Right lobe of liver (tissue), 4 donors: Measurements from ENCODE around the gene CCZ1.
"Not testable (repeated sequence)": the region's sequence is repeated elsewhere in the genome, so short reads cannot be mapped to it uniquely, and the experiment has no call there.

Experiments used
- POLR2A ChIP-seq: fragments of 450-650 bp; IDR thresholded peaks from one replicate; pipeline ENCODE4 v1.6.1; 2017; ENCODE audit warnings: antibody characterized with exemption, mild to moderate bottlenecking
- TF ChIP-seq, protein P1 (sequence below), 4 donors: fragments of 200-600 bp in 3 of 4; fragments of 450-650 bp in 1 of 4; IDR thresholded peaks; one replicate each; pipeline versions ENCODE4 v1.5.1 to v1.8.0; 2016 to 2022; ENCODE audit warnings: antibody characterized with exemption in 4 of 4, mild to moderate bottlenecking in 2 of 4
- donor health status: DM: no; HTN: no; CAD: no.
- donor health status: DM: no; HTN: no; CAD: no.
- donor health status: DM: no; HTN: yes; CAD: no.

- TF ChIP-seq, protein P1, sequence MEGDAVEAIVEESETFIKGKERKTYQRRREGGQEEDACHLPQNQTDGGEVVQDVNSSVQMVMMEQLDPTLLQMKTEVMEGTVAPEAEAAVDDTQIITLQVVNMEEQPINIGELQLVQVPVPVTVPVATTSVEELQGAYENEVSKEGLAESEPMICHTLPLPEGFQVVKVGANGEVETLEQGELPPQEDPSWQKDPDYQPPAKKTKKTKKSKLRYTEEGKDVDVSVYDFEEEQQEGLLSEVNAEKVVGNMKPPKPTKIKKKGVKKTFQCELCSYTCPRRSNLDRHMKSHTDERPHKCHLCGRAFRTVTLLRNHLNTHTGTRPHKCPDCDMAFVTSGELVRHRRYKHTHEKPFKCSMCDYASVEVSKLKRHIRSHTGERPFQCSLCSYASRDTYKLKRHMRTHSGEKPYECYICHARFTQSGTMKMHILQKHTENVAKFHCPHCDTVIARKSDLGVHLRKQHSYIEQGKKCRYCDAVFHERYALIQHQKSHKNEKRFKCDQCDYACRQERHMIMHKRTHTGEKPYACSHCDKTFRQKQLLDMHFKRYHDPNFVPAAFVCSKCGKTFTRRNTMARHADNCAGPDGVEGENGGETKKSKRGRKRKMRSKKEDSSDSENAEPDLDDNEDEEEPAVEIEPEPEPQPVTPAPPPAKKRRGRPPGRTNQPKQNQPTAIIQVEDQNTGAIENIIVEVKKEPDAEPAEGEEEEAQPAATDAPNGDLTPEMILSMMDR (IDR thresholded peaks at IDR 0.05), result not testable (repeated sequence)
- not testable (repeated sequence) for TF ChIP-seq POLR2A
Observed at GRCh38 chr7:5973580-5973979, 75.0 kb downstream of the CCZ1 start.
